Right lobe of liver (tissue), 4 donors: Measurements from ENCODE around the gene ADAM17.

Experiments used
- POLR2A ChIP-seq: fragments of 450-650 bp; IDR thresholded peaks from one replicate; pipeline ENCODE4 v1.6.1; 2017; ENCODE audit warnings: antibody characterized with exemption, mild to moderate bottlenecking
- TF ChIP-seq, protein P1 (sequence below), 4 donors: fragments of 200-600 bp in 3 of 4; fragments of 450-650 bp in 1 of 4; IDR thresholded peaks; one replicate each; pipeline versions ENCODE4 v1.5.1 to v1.8.0; 2016 to 2022; ENCODE audit warnings: antibody characterized with exemption in 4 of 4, mild to moderate bottlenecking in 2 of 4
- donor health status: DM: no; HTN: no; CAD: no.
- donor health status: DM: no; HTN: no; CAD: no.
- donor health status: DM: no; HTN: yes; CAD: no.

DNA sequence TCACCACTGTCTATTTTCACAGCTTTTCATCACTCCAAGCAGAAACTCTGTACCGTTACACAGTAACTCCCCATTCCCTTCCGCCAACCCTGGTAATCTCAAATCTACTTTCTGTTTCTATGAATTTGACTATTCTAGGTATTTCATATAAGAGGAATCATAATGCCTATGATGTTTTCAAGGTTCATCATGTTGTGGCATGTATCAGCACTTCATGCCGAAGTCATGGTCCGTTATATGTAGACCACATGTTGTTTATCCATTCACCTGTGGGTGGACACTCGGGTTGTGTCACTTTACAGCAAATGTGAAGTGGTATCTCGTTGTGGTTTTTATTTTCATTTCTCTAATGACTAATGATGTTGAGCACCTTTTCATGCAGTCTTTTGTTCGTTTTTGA is 110.5 kb downstream of the ADAM17 start:
- TF ChIP-seq, protein P1, sequence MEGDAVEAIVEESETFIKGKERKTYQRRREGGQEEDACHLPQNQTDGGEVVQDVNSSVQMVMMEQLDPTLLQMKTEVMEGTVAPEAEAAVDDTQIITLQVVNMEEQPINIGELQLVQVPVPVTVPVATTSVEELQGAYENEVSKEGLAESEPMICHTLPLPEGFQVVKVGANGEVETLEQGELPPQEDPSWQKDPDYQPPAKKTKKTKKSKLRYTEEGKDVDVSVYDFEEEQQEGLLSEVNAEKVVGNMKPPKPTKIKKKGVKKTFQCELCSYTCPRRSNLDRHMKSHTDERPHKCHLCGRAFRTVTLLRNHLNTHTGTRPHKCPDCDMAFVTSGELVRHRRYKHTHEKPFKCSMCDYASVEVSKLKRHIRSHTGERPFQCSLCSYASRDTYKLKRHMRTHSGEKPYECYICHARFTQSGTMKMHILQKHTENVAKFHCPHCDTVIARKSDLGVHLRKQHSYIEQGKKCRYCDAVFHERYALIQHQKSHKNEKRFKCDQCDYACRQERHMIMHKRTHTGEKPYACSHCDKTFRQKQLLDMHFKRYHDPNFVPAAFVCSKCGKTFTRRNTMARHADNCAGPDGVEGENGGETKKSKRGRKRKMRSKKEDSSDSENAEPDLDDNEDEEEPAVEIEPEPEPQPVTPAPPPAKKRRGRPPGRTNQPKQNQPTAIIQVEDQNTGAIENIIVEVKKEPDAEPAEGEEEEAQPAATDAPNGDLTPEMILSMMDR (IDR thresholded peaks at IDR 0.05): no peak
- no peak for TF ChIP-seq POLR2A
